HepG2 (cell line): ENCODE results near the gene PFDN2. TPM values are rescaled to one million over a fixed set of nuclear protein-coding genes. Genes with fewer than 3 reads are reported as not detected.

ENCODE experiments used
- AKNA ChIP-seq: sonication (generic); formaldehyde crosslinking; IDR thresholded peaks from 2 replicates; pipeline ENCODE4 v1.4.0; 2020; ENCODE audit warnings: missing genetic modification reagents, borderline replicate concordance
- ARHGAP35 ChIP-seq: sonication (generic); formaldehyde crosslinking; IDR thresholded peaks from 2 replicates; pipeline ENCODE4 v1.9.0; 2022; ENCODE audit warnings: mild to moderate bottlenecking, inconsistent platforms, moderate library complexity, missing genetic modification reagents, borderline replicate concordance
- DR1 ChIP-seq: sonication (generic); formaldehyde crosslinking; IDR thresholded peaks from 2 replicates; pipeline ENCODE4 v1.8.0; 2021; ENCODE audit warnings: mild to moderate bottlenecking, missing genetic modification reagents, inconsistent platforms
- KDM5A ChIP-seq: fragments of 200-600 bp; sonication (generic); IDR thresholded peaks from 2 replicates; pipeline ENCODE4 v1.7.0; 2018; ENCODE audit warnings: antibody characterized with exemption, mild to moderate bottlenecking, low read length, borderline replicate concordance
- SMARCE1 ChIP-seq: fragments of 450-650 bp; IDR thresholded peaks from 2 replicates; pipeline ENCODE4 v1.6.1; 2017; ENCODE audit warnings: borderline replicate concordance
- SOX13 ChIP-seq, 3 experiments: fragments of 450-650 bp in 1 of 3; sonication (generic) in 1 of 3; formaldehyde crosslinking in 1 of 3; IDR thresholded peaks in 2 of 3; conservative IDR thresholded peaks in 1 of 3; 2 replicates each; pipeline versions ENCODE4 v1.5.0 to v1.6.1; 2016 to 2020; ENCODE audit warnings: antibody characterized with exemption in 1 of 3, mild to moderate bottlenecking in 1 of 3, missing compliant biosample characterization in 1 of 3, missing genetic modification reagents in 1 of 3, moderate library complexity in 1 of 3
- TAF1 ChIP-seq: sonication (generic); formaldehyde crosslinking; IDR thresholded peaks from 2 replicates; pipeline ENCODE4 v1.4.0; 2020; ENCODE audit warnings: missing genetic modification reagents
- TBP ChIP-seq: sonication (generic); formaldehyde crosslinking; IDR thresholded peaks from 2 replicates; pipeline ENCODE4 v1.5.0; 2020; ENCODE audit warnings: missing genetic modification reagents
- ZHX1 ChIP-seq: sonication (generic); formaldehyde crosslinking; IDR thresholded peaks from 2 replicates; pipeline ENCODE4 v1.8.1; 2022; ENCODE audit warnings: low read depth, mild to moderate bottlenecking, missing genetic modification reagents
- ZNF24 ChIP-seq: fragments of 450-650 bp; IDR thresholded peaks from 2 replicates; pipeline ENCODE4 v1.6.1; 2017; ENCODE audit warnings: antibody characterized with exemption, mild to moderate bottlenecking
- ZNF333 ChIP-seq: sonication (generic); formaldehyde crosslinking; IDR thresholded peaks from 2 replicates; pipeline ENCODE4 v1.4.0; 2020; ENCODE audit warnings: mild to moderate bottlenecking, missing genetic modification reagents, borderline replicate concordance
- ZNF335 ChIP-seq: sonication (generic); formaldehyde crosslinking; IDR thresholded peaks from 2 replicates; pipeline ENCODE4 v1.4.0; 2020; ENCODE audit warnings: missing genetic modification reagents
- ZNF354B ChIP-seq: sonication (generic); formaldehyde crosslinking; IDR thresholded peaks from 2 replicates; pipeline ENCODE4 v1.8.0; 2022; ENCODE audit warnings: mild to moderate bottlenecking, missing genetic modification reagents
- ZNF550 ChIP-seq: sonication (generic); formaldehyde crosslinking; IDR thresholded peaks from 2 replicates; pipeline ENCODE4 v1.4.0; 2020; ENCODE audit warnings: mild to moderate bottlenecking, missing genetic modification reagents, borderline replicate concordance
- ZNF589 ChIP-seq: sonication (generic); formaldehyde crosslinking; conservative IDR thresholded peaks from 2 replicates; pipeline ENCODE4 v1.8.0; 2022; ENCODE audit warnings: mild to moderate bottlenecking, moderate library complexity, missing genetic modification reagents
- ZNF644 ChIP-seq: IDR thresholded peaks from 2 replicates; pipeline ENCODE4 v1.6.1; 2016; ENCODE audit warnings: low read depth
- ZNF879 ChIP-seq: sonication (generic); formaldehyde crosslinking; IDR thresholded peaks from 2 replicates; pipeline ENCODE4 v1.8.1; 2023; ENCODE audit warnings: missing genetic modification reagents
- polyA plus RNA-seq, 8 experiments: library from polyadenylated mRNA; depleted of rRNA in 3 of 8; stranded (reverse) in 7 of 8; unstranded in 1 of 8; fragments of >200 nt; fragmentation: Illumina TruSeq in 4 of 8; extraction: Trizol in 4 of 8; gene quantifications; 2 replicates each; pipeline versions ENCODE4 v1.2.1 to v1.2.3, GENCODE V29; 2011 to 2016; ENCODE audit warnings: low read depth in 4 of 8, missing spikeins in 1 of 8, mixed read lengths in 1 of 8; ENCODE audit not compliant: insufficient read depth in 1 of 8
- total RNA-seq, 5 experiments: library from RNA; depleted of rRNA; stranded (reverse); fragments of >200 nt; fragmentation: Illumina TruSeq; extraction: Trizol; gene quantifications; 2 replicates each; pipeline ENCODE4 v1.2.3, GENCODE V29; 2016; ENCODE audit warnings: low read depth in 1 of 5
- TF ChIP-seq, protein P1 (sequence below): sonication (generic); formaldehyde crosslinking; IDR thresholded peaks from 2 replicates; pipeline ENCODE4 v1.5.0; 2020; ENCODE audit warnings: mild to moderate bottlenecking, missing genetic modification reagents

PFDN2 gene
- total and polyA plus RNA-seq, 2 of the 13 experiments (the other 11 are each of a cell fraction or from before 2014, with no cell fraction given), result 62.6 to 63.6 TPM

GRCh38 chr1:161159087-161159912 lies 41.5 kb upstream of the PFDN2 start, which contains the start of gene USP21 (continued):
- TF ChIP-seq SOX13 (IDR thresholded peaks at IDR 0.05) (no peak), SOX13 (CRISPR knock-in tag; conservative IDR thresholded peaks at IDR 0.05 in 1 of 2, IDR thresholded peaks at IDR 0.05 in 1 of 2) (no peak), DR1 (CRISPR knock-in tag) (no peak), SMARCE1 (no peak), ZHX1 (CRISPR knock-in tag) (peak; percentile 76; the same call in 1 of the 2 replicates), ZNF24 (no peak), AKNA (no peak), ZNF644 (no peak), ZNF335 (CRISPR knock-in tag) (no peak), ARHGAP35 (no peak), ZNF589 (no peak), TAF1 (CRISPR knock-in tag) (peak; percentile 93), ZNF879 (no peak), ZNF354B (CRISPR knock-in tag) (no peak), KDM5A (peak; percentile 88), ZNF550 (CRISPR knock-in tag) (no peak), TBP (CRISPR knock-in tag) (no peak), ZNF333 (CRISPR knock-in tag) (no peak)
- TF ChIP-seq, protein P1, sequence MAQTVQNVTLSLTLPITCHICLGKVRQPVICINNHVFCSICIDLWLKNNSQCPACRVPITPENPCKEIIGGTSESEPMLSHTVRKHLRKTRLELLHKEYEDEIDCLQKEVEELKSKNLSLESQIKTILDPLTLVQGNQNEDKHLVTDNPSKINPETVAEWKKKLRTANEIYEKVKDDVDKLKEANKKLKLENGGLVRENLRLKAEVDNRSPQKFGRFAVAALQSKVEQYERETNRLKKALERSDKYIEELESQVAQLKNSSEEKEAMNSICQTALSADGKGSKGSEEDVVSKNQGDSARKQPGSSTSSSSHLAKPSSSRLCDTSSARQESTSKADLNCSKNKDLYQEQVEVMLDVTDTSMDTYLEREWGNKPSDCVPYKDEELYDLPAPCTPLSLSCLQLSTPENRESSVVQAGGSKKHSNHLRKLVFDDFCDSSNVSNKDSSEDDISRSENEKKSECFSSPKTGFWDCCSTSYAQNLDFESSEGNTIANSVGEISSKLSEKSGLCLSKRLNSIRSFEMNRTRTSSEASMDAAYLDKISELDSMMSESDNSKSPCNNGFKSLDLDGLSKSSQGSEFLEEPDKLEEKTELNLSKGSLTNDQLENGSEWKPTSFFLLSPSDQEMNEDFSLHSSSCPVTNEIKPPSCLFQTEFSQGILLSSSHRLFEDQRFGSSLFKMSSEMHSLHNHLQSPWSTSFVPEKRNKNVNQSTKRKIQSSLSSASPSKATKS (CRISPR knock-in tag), result no peak
